Tibial nerve (tissue), 4 donors: Measurements from ENCODE around the gene PARP14.

Experiments
- EP300 ChIP-seq, 2 donors: sonication (generic); formaldehyde crosslinking; IDR thresholded peaks; one replicate each; pipeline ENCODE4 v1.6.1; 2017; ENCODE audit warnings: antibody characterized with exemption in 2 of 2, mild to moderate bottlenecking in 1 of 2
- POLR2A ChIP-seq, 2 donors: fragments of 450-650 bp; IDR thresholded peaks; one replicate each; pipeline ENCODE4 v1.6.1; 2017; ENCODE audit warnings: antibody characterized with exemption in 2 of 2, mild to moderate bottlenecking in 2 of 2, moderate library complexity in 2 of 2
- TF ChIP-seq, protein P1 (sequence below), 5 experiments: fragments of 200-600 bp in 3 of 5; fragments of 450-650 bp in 2 of 5; sonication (generic) in 3 of 5; IDR thresholded peaks; one replicate each; pipeline ENCODE4 v1.5.1; 2016 to 2019; ENCODE audit warnings: antibody characterized with exemption in 5 of 5, mild to moderate bottlenecking in 3 of 5, moderate library complexity in 2 of 5

DNA sequence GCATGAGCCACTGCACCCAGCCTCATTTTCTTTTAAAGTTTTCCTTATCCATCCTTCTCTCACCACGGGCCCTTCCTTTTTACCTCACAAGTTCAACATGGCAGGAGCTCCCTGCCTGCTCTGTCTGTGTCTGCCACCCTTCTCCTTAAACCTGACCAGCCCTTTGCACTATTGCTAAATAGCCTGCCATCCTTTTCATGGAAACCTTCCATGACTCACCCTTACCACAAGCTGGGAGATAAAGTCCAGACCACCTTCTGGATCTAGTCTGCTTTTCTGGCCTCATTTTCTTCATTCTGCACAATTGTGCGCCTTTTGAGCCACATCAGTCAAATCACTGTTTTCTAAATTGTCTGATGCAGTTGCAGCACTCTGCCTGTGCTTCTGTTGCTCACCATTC lies 8.9 kb downstream of the PARP14 start:
- TF ChIP-seq, protein P1, sequence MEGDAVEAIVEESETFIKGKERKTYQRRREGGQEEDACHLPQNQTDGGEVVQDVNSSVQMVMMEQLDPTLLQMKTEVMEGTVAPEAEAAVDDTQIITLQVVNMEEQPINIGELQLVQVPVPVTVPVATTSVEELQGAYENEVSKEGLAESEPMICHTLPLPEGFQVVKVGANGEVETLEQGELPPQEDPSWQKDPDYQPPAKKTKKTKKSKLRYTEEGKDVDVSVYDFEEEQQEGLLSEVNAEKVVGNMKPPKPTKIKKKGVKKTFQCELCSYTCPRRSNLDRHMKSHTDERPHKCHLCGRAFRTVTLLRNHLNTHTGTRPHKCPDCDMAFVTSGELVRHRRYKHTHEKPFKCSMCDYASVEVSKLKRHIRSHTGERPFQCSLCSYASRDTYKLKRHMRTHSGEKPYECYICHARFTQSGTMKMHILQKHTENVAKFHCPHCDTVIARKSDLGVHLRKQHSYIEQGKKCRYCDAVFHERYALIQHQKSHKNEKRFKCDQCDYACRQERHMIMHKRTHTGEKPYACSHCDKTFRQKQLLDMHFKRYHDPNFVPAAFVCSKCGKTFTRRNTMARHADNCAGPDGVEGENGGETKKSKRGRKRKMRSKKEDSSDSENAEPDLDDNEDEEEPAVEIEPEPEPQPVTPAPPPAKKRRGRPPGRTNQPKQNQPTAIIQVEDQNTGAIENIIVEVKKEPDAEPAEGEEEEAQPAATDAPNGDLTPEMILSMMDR (IDR thresholded peaks at IDR 0.05): no peak
- TF ChIP-seq EP300 (IDR thresholded peaks at IDR 0.05) (no peak), POLR2A (IDR thresholded peaks at IDR 0.05) (no peak)
